Sciatic nerve (tissue), 2 donors: ENCODE data around the gene ANKS1B. TPM values are rescaled to one million over a fixed set of nuclear protein-coding genes. Genes with fewer than 3 reads are reported as not detected.

ENCODE experiments used
- ATAC-seq: fragments of 200-7000 bp; cut with Tn5 transposase; one replicate; pipeline ENCODE4 v1.9.1; 2020; ENCODE audit warnings: mild to moderate bottlenecking, moderate library complexity
- DNase-seq: peaks from one replicate; pipeline ENCODE4 v3.0.0-alpha.2; 2020; ENCODE audit warnings: low spot score
- intact Hi-C: fragments of 100-400 bp; cut with DNase I; formaldehyde crosslinking; loops from one replicate; pipeline ENCODE4 v1.14.2; 2022
- total RNA-seq: library from RNA; stranded (reverse); fragmentation: NEBNext Ultra II Directional; extraction: Animal tissue kit (Norgen Biotek cat#: 25700); gene quantifications from one replicate; pipeline ENCODE4 v1.2.1, GENCODE V29; 2021
- donor health status: DM: no; HTN: no; CAD: no.
- donor health status: DM: no; HTN: no; CAD: no.

Gene ANKS1B
- total RNA-seq, 1 donor from 2014 or later: 20.8 TPM

DNA sequence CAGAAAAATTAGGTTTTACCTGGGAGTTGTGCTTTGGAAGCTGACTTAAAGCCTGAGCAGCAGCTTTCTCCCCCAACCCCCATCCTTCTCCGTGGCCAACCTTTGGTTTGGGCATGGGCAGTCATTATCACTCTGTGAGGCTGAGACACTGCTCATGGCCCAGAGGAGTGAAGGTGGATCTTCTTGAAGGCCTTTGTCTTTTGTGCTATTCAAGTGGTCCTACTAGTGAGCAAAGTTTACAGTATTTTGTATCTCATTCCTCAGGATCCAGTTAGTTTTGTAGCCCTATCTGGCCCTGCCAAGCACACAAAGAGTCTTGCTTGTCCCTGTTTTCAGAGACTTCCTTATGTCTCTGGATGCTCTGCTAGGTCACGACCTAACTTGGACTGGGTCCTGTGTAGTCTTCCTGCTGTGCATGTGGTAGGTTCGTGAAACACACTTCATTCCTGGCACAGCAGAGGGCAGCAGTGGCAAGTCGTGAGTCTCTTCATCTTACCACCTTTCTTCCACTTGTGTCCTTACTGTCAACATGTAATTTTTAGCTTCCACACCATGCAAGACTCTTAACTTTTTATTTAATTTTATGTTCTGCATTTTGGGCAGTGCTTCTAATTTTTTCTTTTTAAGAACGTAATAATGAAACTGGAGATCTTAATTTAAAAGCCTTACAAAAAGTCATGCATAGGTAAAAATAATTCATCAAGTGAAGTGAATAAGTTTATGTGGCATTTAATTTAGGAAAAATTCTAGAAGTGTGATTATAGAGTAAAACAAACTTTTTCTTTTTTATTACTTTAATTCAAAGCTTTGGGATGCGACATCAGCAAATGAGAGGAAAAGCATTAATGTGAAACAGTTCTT lies 1285.9 kb downstream of the ANKS1B start:
- ATAC-seq (peak; percentile 94), DNase-seq (peak; percentile 70)
- intact Hi-C loops: no loop called here

DNA sequence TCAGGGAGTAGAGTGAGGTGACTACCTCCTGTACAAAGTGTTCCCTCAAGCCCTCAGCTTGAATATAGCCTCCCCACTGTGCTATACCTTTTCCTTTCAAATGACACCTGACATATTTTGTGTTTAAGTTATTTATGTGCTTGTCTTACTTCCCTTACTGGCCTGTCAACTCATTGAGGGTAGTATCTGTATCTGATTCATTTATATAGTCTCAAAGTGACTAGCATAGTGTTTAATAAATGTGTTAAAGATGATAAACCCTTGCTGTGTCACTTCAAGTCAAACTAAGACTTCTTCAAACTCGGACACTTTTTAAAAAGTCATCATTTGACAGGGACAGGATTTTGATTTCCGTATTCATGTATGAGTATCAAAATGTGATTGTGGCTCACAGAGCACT lies 1287.5 kb downstream of the ANKS1B start:
- ATAC-seq (no peak), DNase-seq (no peak)
- intact Hi-C loops: no loop called here

DNA sequence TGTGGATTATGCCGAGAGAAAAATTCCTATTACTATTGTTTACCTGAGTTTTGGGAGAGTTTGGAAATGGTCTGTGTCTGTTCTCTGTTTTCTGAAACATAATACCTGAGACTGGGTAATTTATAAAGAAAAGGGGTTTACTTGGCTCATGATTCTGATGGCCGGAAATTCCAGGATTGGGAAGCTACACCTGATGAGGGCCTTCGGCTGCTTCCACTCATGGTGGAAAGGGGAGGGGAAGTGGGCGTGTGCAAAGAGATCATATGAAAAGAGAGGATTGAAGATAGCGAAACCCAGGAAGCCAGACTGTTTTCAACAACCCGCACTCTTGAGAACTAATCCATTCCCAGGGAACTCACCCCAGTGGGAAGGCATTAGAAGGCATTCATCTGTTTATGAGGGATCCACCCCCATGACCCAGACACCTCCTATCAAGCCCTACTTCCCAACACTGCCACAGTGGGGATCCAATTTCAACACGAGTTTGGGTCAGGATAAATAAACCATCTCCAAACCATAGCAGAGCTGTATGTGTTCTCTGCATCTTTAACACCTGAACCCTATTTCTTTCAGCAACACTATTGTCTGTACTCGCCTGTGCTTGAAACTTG lies 1288.6 kb downstream of the ANKS1B start:
- intact Hi-C loops: no loop called here
- ATAC-seq (no peak), DNase-seq (no peak)

GRCh38 chr12:98691351-98691750 lies 1293.4 kb downstream of the ANKS1B start:
- no peak for ATAC-seq
- intact Hi-C loops: no loop called here
- DNase-seq: no peak

DNA sequence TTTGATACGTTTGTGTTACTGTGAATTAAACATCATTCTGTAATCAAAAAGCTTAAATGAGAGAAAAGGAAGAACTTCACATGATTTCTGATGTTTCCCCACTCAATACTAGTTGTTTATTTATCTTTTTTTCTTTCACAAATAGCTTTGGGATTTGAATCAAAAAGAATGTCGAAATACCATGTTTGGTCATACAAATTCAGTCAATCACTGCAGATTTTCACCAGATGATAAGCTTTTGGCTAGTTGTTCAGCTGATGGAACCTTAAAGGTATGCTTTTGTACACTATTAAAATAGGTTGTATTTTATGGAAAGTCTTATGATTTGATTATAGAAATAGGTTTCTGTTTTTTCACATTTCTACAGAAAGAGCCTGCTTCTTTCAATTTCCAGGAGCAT lies 1298.1 kb downstream of the ANKS1B start:
- DNase-seq: no peak
- no peak for ATAC-seq
- intact Hi-C loops: no loop called here

Other genes starting within 250 kb of the ANKS1B start
- 40.4 TPM for gene BLTP3B, start 157.9 kb upstream of the ANKS1B start, total RNA-seq
- gene ACTR6, start 215.9 kb upstream of the ANKS1B start, total RNA-seq: 32.3 TPM